ENCODE data around the gene PRKAR1B.
A peak's percentile ranks its signal among the peaks of the same experiment; 100 is the strongest.
"Not testable (repeated sequence)": the region's sequence is repeated elsewhere in the genome, so short reads cannot be mapped to it uniquely, and the experiment has no call there.

The PRKAR1B gene

DNA sequence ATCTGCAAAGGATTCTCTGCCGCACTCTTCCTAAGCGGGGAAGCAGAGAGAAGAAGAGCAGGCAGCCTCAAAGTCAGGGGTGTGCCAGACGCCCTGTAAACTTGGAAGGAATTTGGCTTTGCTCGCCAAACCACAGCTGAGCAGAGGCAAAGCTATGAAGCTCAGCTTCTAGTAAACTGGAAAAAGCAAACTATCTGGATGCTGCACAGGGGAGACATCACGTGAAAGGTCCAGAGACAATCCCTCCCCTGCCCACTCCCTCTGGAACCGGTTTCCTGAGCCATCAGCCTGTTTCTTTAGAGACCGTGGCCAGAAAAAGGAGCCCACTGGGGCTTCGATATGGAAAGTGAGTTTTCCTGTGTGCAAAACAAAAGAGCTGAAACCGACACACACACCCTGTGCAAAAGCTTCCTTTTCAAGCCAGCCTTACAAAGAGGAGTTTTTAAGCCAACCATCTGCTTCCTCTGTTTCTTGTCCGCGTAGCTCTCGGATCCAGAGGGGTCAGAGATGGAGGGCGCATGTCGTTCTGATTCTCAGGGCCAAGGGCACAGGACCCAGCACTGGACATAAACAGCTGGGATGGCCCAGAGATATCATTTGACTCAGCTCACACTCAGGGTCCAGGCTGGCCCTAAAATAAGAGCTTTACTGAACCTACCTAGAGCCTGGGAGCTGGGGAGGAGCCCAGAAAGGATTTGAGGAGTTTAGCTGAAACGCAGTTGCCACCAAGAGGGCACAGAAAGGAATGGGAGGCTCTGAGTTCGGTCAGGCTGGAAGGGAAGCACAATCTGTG, 58.7 kb downstream of the PRKAR1B start:
- DNase-seq (ENCODE audit: low spot score) = peak; percentile 74

- DNase-seq (ENCODE audit: low spot score) = no peak
Observed at GRCh38 chr7:666454-667292, 60.4 kb downstream of the PRKAR1B start.

- peak; percentile 33 for DNase-seq (ENCODE audit: low spot score)
Observed at GRCh38 chr7:665736-666453, 61.2 kb downstream of the PRKAR1B start.

DNA sequence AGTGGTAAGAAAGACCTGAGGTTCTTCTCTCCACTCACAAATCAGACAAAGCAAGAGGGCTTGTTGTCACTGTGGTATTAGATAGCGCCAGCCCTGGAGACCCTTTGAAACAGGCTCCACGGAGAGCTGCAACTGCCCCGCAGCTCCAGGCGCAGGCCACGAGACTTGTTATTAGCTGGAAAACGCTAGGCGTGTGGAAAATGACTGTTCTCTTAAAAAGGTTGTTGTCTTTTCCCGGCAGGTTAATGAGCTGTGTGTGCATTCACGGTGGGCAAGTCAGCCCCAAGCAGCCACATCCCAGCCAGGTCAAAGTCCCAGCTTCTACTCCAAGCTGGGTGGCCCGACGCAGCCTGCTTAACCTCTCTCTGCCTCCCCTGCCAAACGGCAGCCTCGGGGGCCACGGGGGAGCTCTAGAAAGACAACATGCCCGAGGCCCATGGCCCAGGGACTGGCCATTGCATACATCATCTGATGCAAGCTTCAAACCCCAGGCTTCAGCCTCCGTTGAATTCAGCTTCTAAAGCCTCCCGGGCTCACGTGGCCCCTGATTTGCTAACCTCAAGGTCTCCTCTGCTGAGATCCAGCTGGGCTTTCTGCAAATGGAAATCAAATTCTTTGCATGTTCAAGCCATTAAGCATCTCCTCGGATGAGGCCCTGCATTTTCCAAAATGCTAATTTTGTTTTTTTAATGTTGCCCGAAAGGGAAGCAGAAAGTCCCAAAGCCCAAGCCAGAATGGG, 61.9 kb downstream of the PRKAR1B start:
- peak; percentile 66 for DNase-seq (ENCODE audit: low spot score)

DNA sequence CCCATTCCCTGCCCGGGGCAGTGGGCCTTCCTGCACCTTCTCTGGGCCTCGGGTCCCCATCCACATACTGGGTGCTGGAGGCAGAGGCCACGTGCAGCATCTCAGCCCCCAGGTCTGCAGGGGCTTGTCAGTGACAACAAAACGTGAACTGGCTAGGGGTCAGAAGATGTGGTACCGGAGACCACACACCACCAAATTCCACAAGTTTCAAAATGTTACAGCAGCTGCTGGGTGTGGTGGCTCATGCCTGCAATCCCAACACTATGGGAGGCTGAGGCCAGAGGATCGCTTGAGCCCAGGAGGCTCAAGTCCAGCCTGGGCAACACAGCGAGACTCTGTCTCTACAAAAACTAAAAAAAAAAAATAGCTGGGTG, 62.7 kb downstream of the PRKAR1B start:
- no peak for DNase-seq (ENCODE audit: low spot score)

GRCh38 chr7:662576-662975, 64.5 kb downstream of the PRKAR1B start:
- no peak for DNase-seq (ENCODE audit: low spot score)

GRCh38 chr7:659996-660395, 67.1 kb downstream of the PRKAR1B start:
- DNase-seq (ENCODE audit: low spot score) = no peak

DNA sequence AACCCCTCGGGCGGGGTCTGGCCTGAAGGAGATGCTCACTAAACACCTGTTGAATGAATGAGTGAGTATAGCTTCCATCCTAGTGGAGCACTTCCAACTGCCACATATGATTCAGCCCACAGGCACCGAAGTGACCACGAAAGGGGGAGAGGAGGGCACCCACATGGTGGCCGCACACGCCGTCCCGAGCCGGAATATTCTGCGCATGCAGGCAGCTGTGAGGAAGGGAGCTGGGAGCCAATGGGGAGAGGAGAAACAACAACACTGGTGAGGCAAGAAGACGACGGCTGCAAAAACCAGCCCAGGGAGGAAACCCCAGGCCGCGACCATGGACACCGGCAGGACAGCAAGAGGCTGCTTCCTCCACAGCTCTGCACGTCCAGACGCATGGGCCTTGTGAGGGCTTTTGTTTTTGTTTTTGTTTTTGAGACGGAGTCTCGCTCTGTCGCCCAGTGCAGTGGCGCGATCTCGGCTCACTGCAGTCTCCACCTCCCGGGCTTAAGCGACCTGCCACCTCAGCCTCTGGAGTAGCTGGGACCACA, 67.7 kb downstream of the PRKAR1B start:
- no peak for DNase-seq (ENCODE audit: low spot score)

DNA sequence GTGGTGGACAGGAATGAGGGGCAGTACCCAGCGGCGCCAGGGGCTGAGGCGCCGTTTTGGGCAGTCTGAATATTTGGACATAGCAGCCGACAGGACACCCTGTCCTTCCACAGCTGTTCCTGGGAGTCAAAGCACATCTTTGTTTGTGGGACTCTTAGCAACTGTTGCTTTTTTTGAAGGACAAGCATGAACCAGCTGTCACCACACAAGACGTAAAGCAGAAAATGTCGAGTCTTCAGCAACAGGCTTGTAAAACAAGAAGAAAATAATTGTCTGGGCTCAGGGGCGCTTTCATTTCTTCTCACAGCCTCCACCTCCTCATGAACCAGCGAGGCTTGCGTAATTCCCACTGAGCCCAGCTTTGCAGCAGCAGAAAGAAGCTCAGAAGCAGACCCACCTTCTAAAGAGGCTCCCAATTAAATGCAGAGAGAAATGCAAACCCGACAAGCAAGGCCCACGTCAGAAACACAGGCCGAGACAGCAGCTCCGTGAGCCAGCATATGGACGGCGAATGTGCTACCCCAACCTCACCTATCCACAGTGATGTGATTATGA, 69.4 kb downstream of the PRKAR1B start:
- peak; percentile 69 for DNase-seq (ENCODE audit: low spot score)

GRCh38 chr7:657010-657409, 70.1 kb downstream of the PRKAR1B start:
- DNase-seq (ENCODE audit: low spot score) = not testable (repeated sequence)

DNA sequence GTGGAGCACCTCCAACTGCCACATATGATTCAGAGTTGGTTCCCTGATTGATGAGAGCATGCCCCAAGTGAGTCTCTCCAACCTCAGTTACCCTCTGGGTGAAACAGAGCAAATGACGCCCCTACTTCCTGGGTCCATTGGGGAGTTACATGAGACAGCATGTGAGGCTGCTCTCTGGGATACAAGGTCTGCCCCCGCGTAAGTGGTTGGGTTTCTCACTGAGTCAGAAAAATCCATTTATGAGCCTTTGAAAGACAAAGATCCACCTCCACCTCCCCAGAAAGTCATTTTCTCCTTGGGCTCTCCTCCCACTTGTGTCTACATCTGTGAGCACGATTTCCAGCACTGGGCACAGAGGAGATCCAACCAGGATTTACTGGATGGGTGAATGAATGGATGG, 71.3 kb downstream of the PRKAR1B start:
- no peak for DNase-seq (ENCODE audit: low spot score)

DNA sequence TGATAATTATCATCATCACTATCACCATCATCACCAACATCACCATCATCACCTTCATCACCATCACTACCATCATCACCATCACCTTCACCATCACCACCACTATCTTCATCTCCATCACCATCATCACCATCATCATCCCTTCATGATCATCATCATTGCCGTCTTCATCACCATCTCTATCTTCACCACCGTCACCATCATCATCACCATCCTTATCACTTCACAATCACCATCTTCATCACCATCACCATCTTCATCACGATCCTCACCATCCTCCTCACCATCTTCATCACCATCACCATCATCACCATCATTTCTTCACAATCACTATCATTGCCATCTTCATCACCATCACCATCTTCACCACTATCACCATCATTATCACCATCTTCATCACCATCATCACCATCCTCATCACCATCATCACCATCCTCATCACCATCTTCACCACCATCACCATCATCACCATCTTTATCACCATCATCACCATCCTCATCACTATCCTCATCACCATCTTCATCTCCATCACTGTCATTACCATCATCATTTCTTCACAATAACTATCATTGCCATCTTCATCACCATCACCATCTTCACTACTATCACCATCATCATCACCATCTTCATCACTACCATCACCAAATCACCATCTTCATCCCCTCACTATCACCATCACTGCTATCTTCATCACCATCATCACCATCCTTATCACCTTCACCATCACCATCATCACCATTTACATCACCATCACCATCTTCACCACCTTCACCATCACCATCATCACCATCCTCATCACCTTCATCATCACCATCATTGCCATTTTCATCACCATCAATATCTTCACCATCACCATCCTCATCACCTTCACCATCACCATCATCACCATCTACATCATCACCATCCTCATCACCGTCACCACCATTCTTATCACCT, 73.0 kb downstream of the PRKAR1B start:
- DNase-seq (ENCODE audit: low spot score) = no peak

DNA sequence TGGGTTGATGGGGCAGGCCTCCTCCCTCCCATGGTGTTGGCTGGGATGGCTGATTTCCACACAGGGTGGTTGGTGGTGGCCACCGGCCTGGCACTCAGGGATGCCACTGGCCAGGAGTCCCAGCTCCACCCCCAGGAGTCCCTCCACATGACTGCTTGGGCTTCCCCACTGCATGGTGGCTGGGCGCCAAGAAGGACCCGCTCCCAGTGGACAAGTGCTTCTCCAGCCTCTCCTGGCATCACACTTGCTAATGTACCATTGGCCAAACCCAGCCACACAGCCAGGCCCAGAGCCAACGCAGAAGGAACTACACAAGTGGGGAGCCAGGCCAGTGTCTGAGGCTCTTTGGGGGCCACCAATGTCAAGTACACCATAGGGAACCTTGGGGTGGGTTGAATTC, 74.2 kb downstream of the PRKAR1B start:
- DNase-seq (ENCODE audit: low spot score) = no peak

- DNase-seq (ENCODE audit: low spot score) = not testable (repeated sequence)
Observed at GRCh38 chr7:652167-652566, 74.9 kb downstream of the PRKAR1B start.

- no peak for DNase-seq (ENCODE audit: low spot score)
Observed at GRCh38 chr7:651032-651728, 75.9 kb downstream of the PRKAR1B start.

DNA sequence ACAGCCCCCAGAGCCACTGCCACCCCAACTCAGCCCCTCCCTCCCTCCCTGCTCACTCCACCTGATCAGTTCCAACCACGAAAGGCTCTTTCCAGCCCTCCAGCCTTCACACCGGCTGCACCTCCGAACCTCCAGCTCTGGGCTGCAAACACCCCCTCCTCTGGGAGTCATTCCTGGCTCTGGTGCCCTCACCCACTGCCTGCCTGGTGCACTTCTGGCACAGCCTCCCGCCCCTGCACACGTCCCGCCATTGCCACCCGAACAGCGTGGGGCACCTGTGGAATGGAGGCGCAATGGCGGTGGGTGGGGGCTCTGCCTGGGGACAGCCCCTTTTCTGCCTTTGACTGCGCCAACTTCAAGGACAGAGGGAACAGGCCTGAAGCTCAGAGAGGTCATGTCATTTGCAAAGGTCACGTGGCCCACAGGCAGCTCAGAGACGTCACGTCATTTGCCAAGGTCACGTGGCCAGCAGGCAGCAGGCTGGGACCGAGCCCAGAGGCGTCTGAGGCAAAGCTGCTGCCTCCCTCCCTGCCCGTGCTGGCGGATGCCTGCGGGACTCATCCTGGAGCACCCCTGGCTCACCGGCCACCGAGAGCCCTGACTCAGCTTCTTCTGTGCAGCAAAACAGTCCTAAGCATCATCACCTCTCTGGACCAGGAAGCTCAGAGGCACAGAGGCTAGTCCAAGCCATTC, 76.6 kb downstream of the PRKAR1B start:
- DNase-seq (ENCODE audit: low spot score) = no peak

GRCh38 chr7:646951-647350, 80.1 kb downstream of the PRKAR1B start:
- DNase-seq (ENCODE audit: low spot score) = no peak

GRCh38 chr7:646487-646886, 80.6 kb downstream of the PRKAR1B start:
- DNase-seq (ENCODE audit: low spot score) = no peak

DNA sequence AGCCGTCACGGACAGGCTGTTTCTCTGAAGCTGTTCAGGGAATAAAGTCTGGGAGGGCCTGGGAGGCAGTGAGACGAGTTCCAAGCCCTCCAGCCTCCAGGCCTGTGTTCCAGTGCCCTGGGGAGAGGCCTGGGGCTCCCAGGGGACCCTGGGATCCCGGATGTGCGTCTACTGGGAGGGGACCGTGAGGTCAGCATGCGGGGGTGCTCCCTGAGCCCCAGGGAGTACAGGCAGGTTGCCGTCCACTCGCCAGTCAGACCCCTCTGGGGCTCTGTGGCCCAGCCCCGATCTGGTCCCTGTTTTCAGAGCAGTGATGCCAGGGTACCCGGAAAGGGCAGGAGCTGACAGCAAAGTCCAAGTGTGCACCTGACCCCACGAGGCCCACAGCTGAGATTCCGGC, 81.5 kb downstream of the PRKAR1B start:
- DNase-seq (ENCODE audit: low spot score) = no peak

All from hepatic stellate cell (primary cell).